Gastroesophageal sphincter (tissue), 4 donors: Measurements from ENCODE around the gene TBC1D4. TPM values are rescaled to one million over a fixed set of nuclear protein-coding genes. Genes with fewer than 3 reads are reported as not detected.

Source experiments
- ATAC-seq: fragments of 150-250 bp; one replicate; pipeline ENCODE4 v1.9.1; 2016; ENCODE audit warnings: mild to moderate bottlenecking, moderate library complexity
- H3K27ac ChIP-seq, 4 donors: fragments of 200-600 bp; sonication (generic) in 3 of 4; 1 replicate in 3 of 4; 2 replicates in 1 of 4; pipeline ENCODE4 v1.5.1; 2016 to 2019
- H3K27me3 ChIP-seq: fragments of 200-600 bp; sonication (generic); one replicate; pipeline ENCODE4 v1.5.1; 2019
- H3K36me3 ChIP-seq, 2 donors: fragments of 200-600 bp; sonication (generic); one replicate each; pipeline ENCODE4 v1.5.1; 2019; ENCODE audit warnings: control low read depth in 1 of 2
- H3K4me1 ChIP-seq, 3 donors: fragments of 200-600 bp; sonication (generic); 1 replicate in 2 of 3; 2 replicates in 1 of 3; pipeline ENCODE4 v1.5.1; 2016 to 2019; ENCODE audit warnings: control low read depth in 2 of 3
- H3K4me3 ChIP-seq, 2 donors: fragments of 200-600 bp; sonication (generic); one replicate each; pipeline ENCODE4 v1.5.1; 2019; ENCODE audit warnings: mild to moderate bottlenecking in 1 of 2, moderate library complexity in 1 of 2
- H3K9me3 ChIP-seq, 3 donors: fragments of 200-600 bp; sonication (generic); one replicate each; pipeline ENCODE4 v1.5.1; 2017 to 2019; ENCODE audit warnings: control low read depth in 2 of 3
- EP300 ChIP-seq: sonication (generic); formaldehyde crosslinking; IDR thresholded peaks from one replicate; pipeline ENCODE4 v1.6.1; 2017; ENCODE audit warnings: antibody characterized with exemption, mild to moderate bottlenecking
- POLR2A ChIP-seq, 2 donors: fragments of 450-650 bp; IDR thresholded peaks; one replicate each; pipeline ENCODE4 v1.6.1; 2017; ENCODE audit warnings: antibody characterized with exemption in 2 of 2, mild to moderate bottlenecking in 2 of 2, moderate library complexity in 1 of 2
- POLR2AphosphoS5 ChIP-seq: sonication (generic); formaldehyde crosslinking; IDR thresholded peaks from one replicate; pipeline ENCODE4 v1.6.1; 2017; ENCODE audit warnings: antibody characterized with exemption
- WGBS, 2 donors: methylation state at CpG; one replicate each; pipeline ENCODE4 v1.1.5; 2018; ENCODE audit warnings: low coverage in 1 of 2; 5-methylcytosine and 5-hydroxymethylcytosine counted together
- total RNA-seq, 4 donors: library from RNA; depleted of rRNA; stranded (reverse); fragments of >200 nt; gene quantifications; one replicate each; pipeline ENCODE4 v1.1.0, GENCODE V29; 2016
- TF ChIP-seq, protein P1 (sequence below), 4 experiments: fragments of 200-600 bp in 2 of 4; fragments of 450-650 bp in 2 of 4; sonication (generic) in 1 of 4; IDR thresholded peaks; one replicate each; pipeline ENCODE4 v1.5.1; 2017 to 2019; ENCODE audit warnings: antibody characterized with exemption in 4 of 4, mild to moderate bottlenecking in 2 of 4, moderate library complexity in 2 of 4

The TBC1D4 gene
- total RNA-seq, 4 donors from 2014 or later = 12.8 to 28.0 (median 22.4) TPM

GRCh38 chr13:75458696-75459422 is 23.1 kb downstream of the TBC1D4 start:
- peaks cover 0 to 6% (median 0%) of the 10 kb centered on the region in 3 donors for H3K4me1 ChIP-seq
- no peak overlapping the region for H3K27ac ChIP-seq
- H3K4me3 ChIP-seq = no peak overlapping the region
- no peaks in the 10 kb centered on the region for H3K9me3 ChIP-seq
- peaks cover 0 to 5% of the 10 kb centered on the region in 2 donors for H3K36me3 ChIP-seq
- H3K27me3 ChIP-seq = no peaks in the 10 kb centered on the region
- TF ChIP-seq POLR2A (IDR thresholded peaks at IDR 0.05) = no peak
- TF ChIP-seq EP300 = no peak
- no peak for TF ChIP-seq POLR2AphosphoS5
- TF ChIP-seq, protein P1, sequence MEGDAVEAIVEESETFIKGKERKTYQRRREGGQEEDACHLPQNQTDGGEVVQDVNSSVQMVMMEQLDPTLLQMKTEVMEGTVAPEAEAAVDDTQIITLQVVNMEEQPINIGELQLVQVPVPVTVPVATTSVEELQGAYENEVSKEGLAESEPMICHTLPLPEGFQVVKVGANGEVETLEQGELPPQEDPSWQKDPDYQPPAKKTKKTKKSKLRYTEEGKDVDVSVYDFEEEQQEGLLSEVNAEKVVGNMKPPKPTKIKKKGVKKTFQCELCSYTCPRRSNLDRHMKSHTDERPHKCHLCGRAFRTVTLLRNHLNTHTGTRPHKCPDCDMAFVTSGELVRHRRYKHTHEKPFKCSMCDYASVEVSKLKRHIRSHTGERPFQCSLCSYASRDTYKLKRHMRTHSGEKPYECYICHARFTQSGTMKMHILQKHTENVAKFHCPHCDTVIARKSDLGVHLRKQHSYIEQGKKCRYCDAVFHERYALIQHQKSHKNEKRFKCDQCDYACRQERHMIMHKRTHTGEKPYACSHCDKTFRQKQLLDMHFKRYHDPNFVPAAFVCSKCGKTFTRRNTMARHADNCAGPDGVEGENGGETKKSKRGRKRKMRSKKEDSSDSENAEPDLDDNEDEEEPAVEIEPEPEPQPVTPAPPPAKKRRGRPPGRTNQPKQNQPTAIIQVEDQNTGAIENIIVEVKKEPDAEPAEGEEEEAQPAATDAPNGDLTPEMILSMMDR (IDR thresholded peaks at IDR 0.05) = no peak
- ATAC-seq = no peak
- 80 to 87% methylated on average over 5 to 6 of the region's 6 CpGs for WGBS, 2 donors

- Histone ChIP-seq H3K27me3 (no peaks in the 10 kb centered on the region), H3K36me3 (peaks cover 0 to 5% of the 10 kb centered on the region in 2 donors), H3K4me1 (peaks cover 0 to 6% (median 0%) of the 10 kb centered on the region in 3 donors), H3K9me3 (no peaks in the 10 kb centered on the region), H3K27ac (no peak overlapping the region), H3K4me3 (no peak overlapping the region)
- ATAC-seq = no peak
- TF ChIP-seq, protein P1 (IDR thresholded peaks at IDR 0.05) = no peak
- TF ChIP-seq POLR2A (IDR thresholded peaks at IDR 0.05) = no peak
- TF ChIP-seq POLR2AphosphoS5 = no peak
- no peak for TF ChIP-seq EP300
Measured at GRCh38 chr13:75455962-75456361, 26.0 kb downstream of the TBC1D4 start.

- Histone ChIP-seq H3K4me3 (no peak overlapping the region), H3K27me3 (no peaks in the 10 kb centered on the region), H3K4me1 (peaks cover 0 to 6% (median 0%) of the 10 kb centered on the region in 3 donors), H3K27ac (no peak overlapping the region), H3K9me3 (no peaks in the 10 kb centered on the region), H3K36me3 (peaks cover 0 to 5% of the 10 kb centered on the region in 2 donors)
- TF ChIP-seq POLR2A (IDR thresholded peaks at IDR 0.05) = no peak
- TF ChIP-seq, protein P1 (IDR thresholded peaks at IDR 0.05) = no peak
- no peak for TF ChIP-seq POLR2AphosphoS5
- no peak for TF ChIP-seq EP300
- WGBS, 2 donors = 79 to 100% methylated on average over 1 of the region's 1 CpG
- ATAC-seq = no peak
Measured at GRCh38 chr13:75454497-75454896, 27.5 kb downstream of the TBC1D4 start.

DNA sequence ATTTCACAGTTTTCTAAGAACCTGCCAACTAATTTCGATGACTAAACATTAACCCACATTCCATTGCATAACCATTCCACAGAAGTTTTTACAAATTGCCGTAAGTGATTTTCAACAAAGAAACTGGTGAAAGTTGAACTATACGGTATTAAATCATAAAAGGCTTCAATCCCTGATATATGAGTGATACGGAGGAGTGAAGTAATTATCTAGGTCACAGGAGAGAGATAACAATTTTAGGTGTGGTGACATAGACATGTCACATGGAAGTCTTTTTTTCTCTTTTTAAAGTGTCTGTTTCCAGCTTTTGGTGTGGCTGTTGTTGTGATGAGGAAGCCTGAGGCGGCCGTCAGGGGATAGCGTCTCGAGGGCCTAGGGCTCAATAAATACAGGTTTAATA is 29.4 kb downstream of the TBC1D4 start:
- H3K27me3 ChIP-seq = no peaks in the 10 kb centered on the region
- H3K9me3 ChIP-seq = no peaks in the 10 kb centered on the region
- H3K27ac ChIP-seq = no peak overlapping the region
- no peak overlapping the region for H3K4me3 ChIP-seq
- no peaks in the 10 kb centered on the region for H3K36me3 ChIP-seq
- no peak for ATAC-seq
- 75 to 77% methylated on average over 7 to 8 of the region's 8 CpGs for WGBS, 2 donors
- TF ChIP-seq EP300 = no peak
- TF ChIP-seq POLR2AphosphoS5 = no peak
- no peak for TF ChIP-seq POLR2A (IDR thresholded peaks at IDR 0.05)
- TF ChIP-seq, protein P1 (IDR thresholded peaks at IDR 0.05) = no peak
- peaks cover 0 to 6% (median 0%) of the 10 kb centered on the region in 3 donors for H3K4me1 ChIP-seq

- Histone ChIP-seq H3K36me3 (no peaks in the 10 kb centered on the region), H3K27me3 (no peaks in the 10 kb centered on the region), H3K9me3 (no peaks in the 10 kb centered on the region), H3K4me1 (peaks cover 0 to 33% (median 0%) of the 10 kb centered on the region in 3 donors), H3K4me3 (no peak overlapping the region), H3K27ac (no peak overlapping the region)
- WGBS, 2 donors = 81% methylated on average over 3 of the region's 4 CpGs; no CpG with 5 or more reads in 1 of the 2 donors
- no peak for ATAC-seq
- TF ChIP-seq POLR2A (IDR thresholded peaks at IDR 0.05) (no peak), POLR2AphosphoS5 (no peak), EP300 (no peak)
- TF ChIP-seq, protein P1 (IDR thresholded peaks at IDR 0.05) = no peak
Measured at GRCh38 chr13:75447493-75447892, 34.5 kb downstream of the TBC1D4 start.
